HEK293 (cell line): ENCODE results near the gene BAZ2B.

Source experiments
- CTCF ChIA-PET: fragments of 350-600 bp; formaldehyde crosslinking; extraction: SDS; loops from one replicate; lab custom pipeline; 2021; ENCODE audit warnings: antibody characterized with exemption; lab: Yijun Ruan, JAX
- POLR2A ChIA-PET: fragments of 300-600 bp; formaldehyde crosslinking; extraction: SDS; loops from one replicate; lab custom pipeline; 2020; ENCODE audit warnings: antibody characterized with exemption, inconsistent platforms; lab: Yijun Ruan, JAX
- H3K27ac ChIP-seq: fragments of 200-500 bp; sonication (Bioruptor generic); 2 replicates; pipeline ENCODE4 v1.5.1; 2014; ENCODE audit warnings: low read depth, low read length, control low read depth, inconsistent platforms; ENCODE audit errors: extremely low read depth
- H3K36me3 ChIP-seq, 2 experiments: fragments of 200-500 bp in 1 of 2; sonication (Bioruptor generic) in 1 of 2; 1 replicate in 1 of 2; 2 replicates in 1 of 2; pipeline ENCODE4 v1.5.1; 2014 to 2017; ENCODE audit warnings: inconsistent platforms in 2 of 2, low read length in 2 of 2; ENCODE audit not compliant: control insufficient read depth in 2 of 2, insufficient read depth in 1 of 2
- H3K4me1 ChIP-seq: fragments of 200-500 bp; sonication (Bioruptor generic); 2 replicates; pipeline ENCODE4 v1.5.1; 2014; ENCODE audit warnings: mild to moderate bottlenecking, low read length, inconsistent platforms; ENCODE audit not compliant: control insufficient read depth, insufficient read depth
- H3K4me3 ChIP-seq: 2 replicates; pipeline ENCODE4 v1.5.1; 2011; ENCODE audit warnings: low read depth, mild to moderate bottlenecking, control low read depth, low read length, moderate library complexity
- H3K9me3 ChIP-seq: fragments of 200-500 bp; sonication (Bioruptor generic); 2 replicates; pipeline ENCODE4 v1.5.1; 2014; ENCODE audit warnings: low read depth, low read length, inconsistent platforms; ENCODE audit not compliant: control insufficient read depth, insufficient read depth
- KLF1 ChIP-seq: fragments of 450-650 bp; formaldehyde crosslinking; IDR thresholded peaks from 2 replicates; pipeline ENCODE4 v1.5.1; 2016; ENCODE audit warnings: missing biosample characterization, missing genetic modification characterization
- MZF1 ChIP-seq: fragments of 450-650 bp; formaldehyde crosslinking; IDR thresholded peaks from 2 replicates; pipeline ENCODE4 v1.5.1; 2017; ENCODE audit warnings: missing biosample characterization, missing genetic modification characterization, borderline replicate concordance
- PRDM6 ChIP-seq: fragments of 450-650 bp; formaldehyde crosslinking; IDR thresholded peaks from 2 replicates; pipeline ENCODE4 v1.5.1; 2017; ENCODE audit warnings: missing biosample characterization, missing genetic modification characterization
- SCRT1 ChIP-seq: fragments of 450-650 bp; formaldehyde crosslinking; IDR thresholded peaks from 2 replicates; pipeline ENCODE4 v1.5.1; 2016; ENCODE audit warnings: missing biosample characterization, missing genetic modification characterization, borderline replicate concordance
- SP7 ChIP-seq: fragments of 450-650 bp; formaldehyde crosslinking; IDR thresholded peaks from 2 replicates; pipeline ENCODE4 v1.5.1; 2016; ENCODE audit warnings: missing biosample characterization, missing genetic modification characterization
- ZBTB11 ChIP-seq: fragments of 450-650 bp; formaldehyde crosslinking; conservative IDR thresholded peaks from 2 replicates; pipeline ENCODE4 v1.5.1; 2016; ENCODE audit warnings: low read depth, missing biosample characterization, missing genetic modification characterization
- ZBTB49 ChIP-seq: fragments of 450-650 bp; formaldehyde crosslinking; IDR thresholded peaks from 2 replicates; pipeline ENCODE4 v1.5.1; 2016; ENCODE audit warnings: missing biosample characterization, missing genetic modification characterization, low read depth
- ZBTB6 ChIP-seq: fragments of 450-650 bp; formaldehyde crosslinking; IDR thresholded peaks from 2 replicates; pipeline ENCODE4 v1.5.1; 2017; ENCODE audit warnings: missing biosample characterization, missing genetic modification characterization
- ZNF112 ChIP-seq: fragments of 450-650 bp; formaldehyde crosslinking; IDR thresholded peaks from 2 replicates; pipeline ENCODE4 v1.5.0; 2017; ENCODE audit warnings: missing biosample characterization, missing genetic modification characterization
- ZNF140 ChIP-seq: fragments of 450-650 bp; formaldehyde crosslinking; IDR thresholded peaks from 2 replicates; pipeline ENCODE4 v1.5.1; 2016; ENCODE audit warnings: missing biosample characterization, missing genetic modification characterization
- ZNF239 ChIP-seq: fragments of 450-650 bp; formaldehyde crosslinking; IDR thresholded peaks from 2 replicates; pipeline ENCODE4 v1.5.1; 2016; ENCODE audit warnings: missing biosample characterization, missing genetic modification characterization
- ZNF24 ChIP-seq: fragments of 450-650 bp; formaldehyde crosslinking; IDR thresholded peaks from 2 replicates; pipeline ENCODE4 v1.5.1; 2016; ENCODE audit warnings: missing biosample characterization, missing genetic modification characterization
- ZNF26 ChIP-seq: fragments of 450-650 bp; formaldehyde crosslinking; IDR thresholded peaks from 2 replicates; pipeline ENCODE4 v1.5.1; 2016; ENCODE audit warnings: missing biosample characterization, missing genetic modification characterization
- ZNF335 ChIP-seq: fragments of 450-650 bp; formaldehyde crosslinking; conservative IDR thresholded peaks from 2 replicates; pipeline ENCODE4 v1.5.1; 2016; ENCODE audit warnings: missing biosample characterization, missing genetic modification characterization
- ZNF350 ChIP-seq: fragments of 450-650 bp; formaldehyde crosslinking; IDR thresholded peaks from 2 replicates; pipeline ENCODE4 v1.5.0; 2017; ENCODE audit warnings: missing biosample characterization, mild to moderate bottlenecking, missing genetic modification characterization
- ZNF394 ChIP-seq: fragments of 450-650 bp; formaldehyde crosslinking; IDR thresholded peaks from 2 replicates; pipeline ENCODE4 v1.5.1; 2016; ENCODE audit warnings: missing biosample characterization, missing genetic modification characterization, mild to moderate bottlenecking, moderate library complexity, borderline replicate concordance
- ZNF404 ChIP-seq: fragments of 450-650 bp; formaldehyde crosslinking; IDR thresholded peaks from 2 replicates; pipeline ENCODE4 v1.5.1; 2017; ENCODE audit warnings: missing biosample characterization, missing genetic modification characterization
- ZNF501 ChIP-seq: fragments of 450-650 bp; formaldehyde crosslinking; IDR thresholded peaks from 2 replicates; pipeline ENCODE4 v1.5.1; 2016; ENCODE audit warnings: missing biosample characterization, missing genetic modification characterization
- ZNF677 ChIP-seq: fragments of 450-650 bp; IDR thresholded peaks from 2 replicates; pipeline ENCODE4 v1.5.0; 2018; ENCODE audit warnings: missing biosample characterization, mild to moderate bottlenecking, missing genetic modification characterization, moderate library complexity
- ZNF830 ChIP-seq: fragments of 450-650 bp; IDR thresholded peaks from 2 replicates; pipeline ENCODE4 v1.5.0; 2018; ENCODE audit warnings: missing biosample characterization, missing genetic modification characterization, low read depth, mild to moderate bottlenecking, moderate library complexity

Gene BAZ2B

GRCh38 chr2:159326569-159327255 is 289.6 kb downstream of the BAZ2B start (continued):
- TF ChIP-seq PRDM6 (tag by site-specific recombination) = 0 out of 2 replicates have a peak, but pooled peaks have one; percentile 23
- no peak for TF ChIP-seq ZNF501 (tag by site-specific recombination)
- TF ChIP-seq ZNF404 (tag by site-specific recombination) = no peak
- peak; percentile 58; the same call in 1 of the 2 replicates for TF ChIP-seq ZNF335 (tag by site-specific recombination)
- TF ChIP-seq ZNF830 = no peak
- peak; percentile 16; the same call in 1 of the 2 replicates for TF ChIP-seq ZBTB6
- TF ChIP-seq ZNF112 (tag by site-specific recombination) = no peak
- no peak for TF ChIP-seq KLF1
- no peak for TF ChIP-seq ZNF677
- TF ChIP-seq, all 188 proteins: peak for 6

- Histone ChIP-seq H3K9me3 (no peaks in the 10 kb centered on the region), H3K36me3 (peaks cover 0 to 7% of the 10 kb centered on the region in 2 experiments; a peak in 2 of 3 replicates), H3K4me3 (no peak overlapping the region), H3K4me1 (no peaks in the 10 kb centered on the region), H3K27ac (no peak overlapping the region)
- TF ChIP-seq ZNF24 (tag by site-specific recombination) = no peak
- TF ChIP-seq ZBTB11 (tag by site-specific recombination) = no peak
- no peak for TF ChIP-seq ZNF140 (tag by site-specific recombination)
- ChIA-PET CTCF (no interaction called here), POLR2A (no interaction called here)
These were observed 293.9 kb downstream of the BAZ2B start for GRCh38 chr2:159322419-159322818.

GRCh38 chr2:159317392-159318088 is 298.8 kb downstream of the BAZ2B start:
- Histone ChIP-seq H3K27ac (no peak overlapping the region), H3K9me3 (no peaks in the 10 kb centered on the region), H3K36me3 (peaks cover 0 to 12% of the 10 kb centered on the region in 2 experiments; a peak in 2 of 3 replicates), H3K4me1 (no peaks in the 10 kb centered on the region), H3K4me3 (no peak overlapping the region)
- CTCF ChIA-PET = interaction anchor here (0.7 kb wide), 1 partner anchor 26 kb away, joined by 5 read pairs; no protein-coding TSS in a partner anchor
- POLR2A ChIA-PET = no interaction called here
- TF ChIP-seq ZNF350 (tag by site-specific recombination) (no peak), ZNF239 (tag by site-specific recombination) (no peak), SP7 (tag by site-specific recombination) (no peak), ZNF26 (tag by site-specific recombination) (no peak), MZF1 (no peak), ZBTB49 (tag by site-specific recombination) (no peak), ZNF394 (tag by site-specific recombination) (no peak), SCRT1 (no peak)
